Mesothelial cell of epicardium (in vitro differentiated cells): Measurements from ENCODE around the gene CEBPE. TPM values are rescaled to one million over a fixed set of nuclear protein-coding genes. Genes with fewer than 3 reads are reported as not detected.

Experiments
- DNase-seq, 2 experiments: peaks; one replicate each; pipeline ENCODE4 v3.0.0; 2021; ENCODE audit warnings: low spot score in 2 of 2; ENCODE audit not compliant: unreplicated experiment in 2 of 2
- H3K27ac Mint-ChIP-seq: 2 replicates; pipeline ENCODE4 v1.8.0; 2021; ENCODE audit warnings: mixed read lengths
- H3K27me3 Mint-ChIP-seq: 2 replicates; pipeline ENCODE4 v1.8.0; 2021; ENCODE audit warnings: low read depth, mixed read lengths
- H3K36me3 Mint-ChIP-seq: 2 replicates; pipeline ENCODE4 v1.8.0; 2021; ENCODE audit warnings: mixed read lengths
- H3K4me1 Mint-ChIP-seq: 2 replicates; pipeline ENCODE4 v1.8.0; 2021; ENCODE audit warnings: mixed read lengths
- H3K4me3 Mint-ChIP-seq: 2 replicates; pipeline ENCODE4 v1.8.0; 2021; ENCODE audit warnings: mild to moderate bottlenecking, moderate library complexity, mixed read lengths
- H3K9me3 Mint-ChIP-seq: 2 replicates; pipeline ENCODE4 v1.8.0; 2021; ENCODE audit warnings: mixed read lengths
- total RNA-seq: library from RNA; stranded (reverse); gene quantifications from 3 replicates; pipeline ENCODE4 v1.2.1, GENCODE V29; 2021
- TF ChIP-seq, protein P1 (sequence below): fragments of 200-600 bp; sonication (generic); IDR thresholded peaks from one replicate; pipeline ENCODE4 v1.5.0; 2021; ENCODE audit warnings: antibody characterized with exemption; ENCODE audit not compliant: unreplicated experiment

CEBPE gene
- total RNA-seq, 1 donor from 2014 or later: not detected

DNA sequence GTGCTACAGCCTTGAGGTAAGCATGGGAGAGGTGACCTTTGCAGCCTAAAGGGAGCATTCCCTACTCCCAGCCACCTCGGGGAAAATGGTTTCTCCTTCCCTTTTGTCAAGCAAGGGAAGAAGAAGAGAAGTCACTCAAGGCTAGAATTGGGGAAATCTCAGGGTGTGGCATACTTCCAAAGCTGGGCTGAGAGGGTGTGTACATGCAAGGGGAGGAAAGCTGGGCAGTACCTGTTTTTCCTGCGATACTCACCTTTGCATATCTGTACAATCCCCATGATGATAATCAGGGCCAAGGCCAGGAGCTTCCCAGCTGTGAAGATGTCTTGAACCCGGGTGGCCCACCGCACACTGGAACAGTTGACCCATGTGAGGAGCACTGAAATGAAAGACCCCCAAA lies 23.8 kb upstream of the CEBPE start:
- Mint-ChIP-seq H3K36me3 (peaks cover 26% of the 10 kb centered on the region), H3K27ac (no peak overlapping the region), H3K27me3 (no peaks in the 10 kb centered on the region), H3K9me3 (no peaks in the 10 kb centered on the region), H3K4me3 (no peak overlapping the region), H3K4me1 (peaks cover 19% of the 10 kb centered on the region)
- DNase-seq: no peak
- TF ChIP-seq, protein P1, sequence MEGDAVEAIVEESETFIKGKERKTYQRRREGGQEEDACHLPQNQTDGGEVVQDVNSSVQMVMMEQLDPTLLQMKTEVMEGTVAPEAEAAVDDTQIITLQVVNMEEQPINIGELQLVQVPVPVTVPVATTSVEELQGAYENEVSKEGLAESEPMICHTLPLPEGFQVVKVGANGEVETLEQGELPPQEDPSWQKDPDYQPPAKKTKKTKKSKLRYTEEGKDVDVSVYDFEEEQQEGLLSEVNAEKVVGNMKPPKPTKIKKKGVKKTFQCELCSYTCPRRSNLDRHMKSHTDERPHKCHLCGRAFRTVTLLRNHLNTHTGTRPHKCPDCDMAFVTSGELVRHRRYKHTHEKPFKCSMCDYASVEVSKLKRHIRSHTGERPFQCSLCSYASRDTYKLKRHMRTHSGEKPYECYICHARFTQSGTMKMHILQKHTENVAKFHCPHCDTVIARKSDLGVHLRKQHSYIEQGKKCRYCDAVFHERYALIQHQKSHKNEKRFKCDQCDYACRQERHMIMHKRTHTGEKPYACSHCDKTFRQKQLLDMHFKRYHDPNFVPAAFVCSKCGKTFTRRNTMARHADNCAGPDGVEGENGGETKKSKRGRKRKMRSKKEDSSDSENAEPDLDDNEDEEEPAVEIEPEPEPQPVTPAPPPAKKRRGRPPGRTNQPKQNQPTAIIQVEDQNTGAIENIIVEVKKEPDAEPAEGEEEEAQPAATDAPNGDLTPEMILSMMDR: no peak

DNA sequence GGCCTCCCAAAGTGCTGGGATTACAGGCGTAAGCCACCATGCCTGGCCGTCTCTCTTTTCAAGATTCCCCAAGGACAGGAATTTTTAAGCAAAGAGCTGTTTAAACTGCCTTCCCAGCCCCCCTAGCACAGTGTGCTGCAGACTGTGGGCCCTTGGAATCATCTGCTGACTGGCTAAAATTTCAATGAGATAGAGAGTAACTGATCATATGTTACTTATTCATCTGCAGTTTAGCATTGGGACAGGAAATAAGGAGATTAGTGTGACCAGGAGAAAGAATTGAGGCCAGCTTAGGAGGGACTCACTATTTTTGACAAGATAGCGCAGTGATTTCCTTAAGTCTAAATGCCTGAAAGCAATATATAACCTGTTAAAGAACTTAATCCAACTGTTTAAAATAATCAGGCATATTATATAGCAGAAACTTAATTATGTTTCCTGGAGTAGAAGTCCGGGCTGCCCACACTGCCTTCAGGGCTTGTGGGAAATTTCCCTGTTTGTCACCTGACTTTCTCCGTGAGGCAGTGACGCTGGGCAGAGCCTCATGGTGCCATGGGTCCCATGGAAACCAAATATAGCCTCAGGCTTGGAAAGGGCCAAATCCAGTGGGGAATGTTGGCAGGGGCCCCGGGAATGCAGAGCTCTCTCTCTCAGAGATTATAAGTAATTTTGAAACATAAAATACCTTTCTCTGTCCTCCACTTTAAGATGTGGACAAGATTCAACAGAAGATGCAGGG lies 22.8 kb upstream of the CEBPE start:
- H3K4me3 Mint-ChIP-seq: no peak overlapping the region
- TF ChIP-seq, protein P1: no peak
- peak; percentile 46 to 71 for DNase-seq
- H3K27ac Mint-ChIP-seq: peak overlapping the region; percentile 86
- H3K9me3 Mint-ChIP-seq: no peaks in the 10 kb centered on the region
- peaks cover 15% of the 10 kb centered on the region for H3K4me1 Mint-ChIP-seq
- peaks cover 23% of the 10 kb centered on the region for H3K36me3 Mint-ChIP-seq
- no peaks in the 10 kb centered on the region for H3K27me3 Mint-ChIP-seq

DNA sequence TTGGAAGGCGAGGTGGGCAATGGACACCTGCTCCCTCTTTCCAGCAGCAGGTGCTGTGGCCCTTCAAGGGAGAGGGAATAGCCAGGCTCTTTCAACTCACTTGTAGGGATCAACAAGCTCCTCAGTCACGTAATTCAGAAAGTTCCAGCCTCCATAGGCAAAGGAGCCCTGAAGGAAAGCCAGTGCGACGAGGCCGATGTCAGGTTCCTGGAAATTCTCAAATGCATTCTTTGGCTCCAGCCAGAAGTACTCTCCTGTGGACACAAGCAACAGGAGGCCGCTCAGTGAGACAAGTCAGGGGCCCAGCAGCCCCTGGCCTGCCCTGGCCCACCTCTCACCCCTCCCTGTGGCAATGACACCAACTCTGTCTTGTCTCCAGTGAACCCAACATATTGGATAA lies 21.3 kb upstream of the CEBPE start:
- Mint-ChIP-seq H3K4me3 (no peak overlapping the region), H3K27ac (no peak overlapping the region), H3K27me3 (no peaks in the 10 kb centered on the region), H3K9me3 (no peaks in the 10 kb centered on the region), H3K4me1 (peaks cover 8% of the 10 kb centered on the region), H3K36me3 (peaks cover 24% of the 10 kb centered on the region)
- TF ChIP-seq, protein P1: no peak
- DNase-seq: no peak

DNA sequence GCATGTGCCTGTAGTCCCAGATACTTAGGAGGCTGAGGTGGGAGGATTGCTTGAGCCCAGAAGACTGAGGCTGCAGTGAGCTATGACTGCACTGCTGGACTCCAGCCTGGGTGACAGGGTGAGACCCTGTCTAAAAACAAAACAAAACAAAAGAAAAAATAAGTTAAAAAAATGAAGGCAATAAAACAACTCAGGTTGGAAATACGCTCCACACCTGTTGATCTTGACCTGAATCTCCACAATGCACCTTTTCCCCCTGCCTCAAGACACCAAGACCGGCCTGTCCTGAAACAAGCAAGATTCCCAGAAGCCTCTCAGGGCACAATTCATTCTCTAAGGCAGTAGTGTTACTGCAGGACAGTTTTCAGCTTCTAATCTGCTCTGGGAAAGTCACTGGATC lies 20.8 kb upstream of the CEBPE start:
- Mint-ChIP-seq H3K36me3 (peaks cover 24% of the 10 kb centered on the region), H3K27ac (peak overlapping the region; percentile 44), H3K27me3 (no peaks in the 10 kb centered on the region), H3K9me3 (no peaks in the 10 kb centered on the region), H3K4me3 (no peak overlapping the region), H3K4me1 (peaks cover 8% of the 10 kb centered on the region)
- TF ChIP-seq, protein P1: no peak
- DNase-seq: no peak

DNA sequence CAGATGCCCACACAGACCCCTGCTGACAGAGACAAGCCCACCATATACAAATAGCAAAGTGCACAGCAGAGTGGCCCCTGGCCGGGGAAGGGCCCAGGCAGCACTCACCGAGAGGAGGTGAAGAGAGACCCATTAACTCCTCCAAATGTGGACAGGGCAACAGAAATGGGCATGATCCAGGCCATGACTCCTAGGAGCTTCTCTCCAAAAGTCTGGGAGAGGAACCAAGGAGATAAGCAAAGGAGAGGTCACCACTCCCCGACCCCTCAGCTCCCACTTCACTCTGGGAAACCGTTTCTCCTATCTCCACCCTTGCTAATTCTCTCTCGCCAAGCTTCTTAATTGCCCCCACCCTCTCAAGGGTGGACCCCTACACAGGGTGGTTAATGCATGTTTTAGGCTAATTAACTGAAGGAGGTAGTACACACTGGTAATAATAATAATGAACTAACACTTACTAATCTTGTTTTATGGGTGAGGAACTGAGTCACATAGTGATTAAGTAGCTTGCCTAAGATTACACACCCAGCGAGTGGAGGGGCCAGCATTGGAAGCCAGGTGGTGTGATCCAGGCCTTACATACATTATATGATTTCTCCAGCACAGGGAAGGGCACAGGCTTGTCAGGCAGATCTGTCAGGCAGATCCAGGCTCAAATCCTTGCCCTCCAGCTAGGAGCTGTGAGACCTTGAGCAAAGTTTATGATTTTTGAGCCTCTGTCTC lies 18.9 kb upstream of the CEBPE start:
- no peak overlapping the region for H3K4me3 Mint-ChIP-seq
- no peak overlapping the region for H3K27ac Mint-ChIP-seq
- TF ChIP-seq, protein P1: no peak
- no peaks in the 10 kb centered on the region for H3K9me3 Mint-ChIP-seq
- no peak for DNase-seq
- H3K36me3 Mint-ChIP-seq: peaks cover 24% of the 10 kb centered on the region
- peaks cover 8% of the 10 kb centered on the region for H3K4me1 Mint-ChIP-seq
- H3K27me3 Mint-ChIP-seq: no peaks in the 10 kb centered on the region
